ENCODE results near the gene SORCS3.

DNA sequence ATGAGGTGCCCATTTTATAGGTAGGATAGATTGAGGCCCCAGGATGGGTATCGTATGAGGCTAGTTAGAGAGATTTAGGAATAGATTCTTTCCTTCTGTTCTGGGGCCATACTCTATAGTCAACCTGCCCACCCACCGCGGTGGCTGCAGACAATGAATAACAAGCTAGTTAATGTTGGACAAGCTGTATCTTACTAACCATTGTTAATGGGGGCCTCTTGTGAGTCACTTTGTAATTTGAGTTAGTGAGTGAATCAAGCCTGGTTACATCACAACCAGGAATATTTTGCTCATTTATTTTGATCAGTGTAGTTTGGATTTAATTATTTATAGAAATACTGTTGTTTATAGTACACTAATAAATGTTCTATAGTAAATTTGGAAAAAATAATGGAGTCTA is 7.3 kb downstream of the SORCS3 start:
- TF ChIP-seq, protein P1, sequence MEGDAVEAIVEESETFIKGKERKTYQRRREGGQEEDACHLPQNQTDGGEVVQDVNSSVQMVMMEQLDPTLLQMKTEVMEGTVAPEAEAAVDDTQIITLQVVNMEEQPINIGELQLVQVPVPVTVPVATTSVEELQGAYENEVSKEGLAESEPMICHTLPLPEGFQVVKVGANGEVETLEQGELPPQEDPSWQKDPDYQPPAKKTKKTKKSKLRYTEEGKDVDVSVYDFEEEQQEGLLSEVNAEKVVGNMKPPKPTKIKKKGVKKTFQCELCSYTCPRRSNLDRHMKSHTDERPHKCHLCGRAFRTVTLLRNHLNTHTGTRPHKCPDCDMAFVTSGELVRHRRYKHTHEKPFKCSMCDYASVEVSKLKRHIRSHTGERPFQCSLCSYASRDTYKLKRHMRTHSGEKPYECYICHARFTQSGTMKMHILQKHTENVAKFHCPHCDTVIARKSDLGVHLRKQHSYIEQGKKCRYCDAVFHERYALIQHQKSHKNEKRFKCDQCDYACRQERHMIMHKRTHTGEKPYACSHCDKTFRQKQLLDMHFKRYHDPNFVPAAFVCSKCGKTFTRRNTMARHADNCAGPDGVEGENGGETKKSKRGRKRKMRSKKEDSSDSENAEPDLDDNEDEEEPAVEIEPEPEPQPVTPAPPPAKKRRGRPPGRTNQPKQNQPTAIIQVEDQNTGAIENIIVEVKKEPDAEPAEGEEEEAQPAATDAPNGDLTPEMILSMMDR (IDR thresholded peaks at IDR 0.05; ENCODE audit: borderline replicate concordance, extremely low read depth, low read length, poor library complexity, severe bottlenecking) = no peak
- TF ChIP-seq EZH2 (IDR thresholded peaks at IDR 0.05; ENCODE audit: borderline replicate concordance, low read depth, low read length, severe bottlenecking) = no peak
